Glutamatergic neuron (in vitro differentiated cells): Measurements from ENCODE around the gene C1orf105. TPM values are rescaled to one million over a fixed set of nuclear protein-coding genes. Genes with fewer than 3 reads are reported as not detected.
A peak's percentile ranks its signal among the peaks of the same experiment; 100 is the strongest.

ENCODE experiments used
- DNase-seq: peaks from one replicate; pipeline ENCODE4 v3.0.0; 2022
- H3K27ac Mint-ChIP-seq: one replicate; pipeline ENCODE4 v1.8.0; 2020; ENCODE audit warnings: mild to moderate bottlenecking, mixed read lengths, inconsistent platforms; ENCODE audit not compliant: unreplicated experiment
- H3K27me3 Mint-ChIP-seq: one replicate; pipeline ENCODE4 v1.8.0; 2020; ENCODE audit warnings: mild to moderate bottlenecking, moderate library complexity, mixed read lengths, inconsistent platforms; ENCODE audit not compliant: unreplicated experiment
- H3K36me3 Mint-ChIP-seq: one replicate; pipeline ENCODE4 v1.8.0; 2020; ENCODE audit warnings: mild to moderate bottlenecking, mixed read lengths, inconsistent platforms; ENCODE audit not compliant: unreplicated experiment
- H3K4me1 Mint-ChIP-seq: one replicate; pipeline ENCODE4 v1.8.0; 2020; ENCODE audit warnings: mild to moderate bottlenecking, low read depth, mixed read lengths, inconsistent platforms; ENCODE audit not compliant: unreplicated experiment
- H3K4me3 Mint-ChIP-seq: one replicate; pipeline ENCODE4 v1.8.0; 2020; ENCODE audit warnings: mild to moderate bottlenecking, mixed read lengths, inconsistent platforms; ENCODE audit not compliant: unreplicated experiment
- H3K9me3 Mint-ChIP-seq: one replicate; pipeline ENCODE4 v1.8.0; 2020; ENCODE audit warnings: mild to moderate bottlenecking, moderate library complexity, mixed read lengths, inconsistent platforms; ENCODE audit not compliant: unreplicated experiment
- CTCF ChIP-seq: fragments of 200-600 bp; sonication (generic); IDR thresholded peaks from one replicate; pipeline ENCODE4 v1.5.0; 2021; ENCODE audit not compliant: partially characterized antibody, unreplicated experiment
- total RNA-seq: library from RNA; stranded (reverse); fragmentation: NEBNext Ultra II Directional; extraction: Animal tissue kit (Norgen Biotek cat#: 25700); gene quantifications from one replicate; pipeline ENCODE4 v1.2.1, GENCODE V29; 2021; ENCODE audit not compliant: unreplicated experiment

The C1orf105 gene
- total RNA-seq, 1 donor from 2014 or later, result not detected

- H3K4me1 Mint-ChIP-seq, result peaks cover 4% of the 10 kb centered on the region
- H3K9me3 Mint-ChIP-seq, result no peaks in the 10 kb centered on the region
- no peak overlapping the region for H3K27ac Mint-ChIP-seq
- H3K4me3 Mint-ChIP-seq, result no peak overlapping the region
- peaks cover 1% of the 10 kb centered on the region for H3K27me3 Mint-ChIP-seq
- TF ChIP-seq CTCF, result no peak
- no peak for DNase-seq
- no peaks in the 10 kb centered on the region for H3K36me3 Mint-ChIP-seq
These were observed 28.6 kb downstream of the C1orf105 start for GRCh38 chr1:172448995-172449584.

GRCh38 chr1:172449585-172450523 is 29.4 kb downstream of the C1orf105 start:
- peaks cover 4% of the 10 kb centered on the region for H3K4me1 Mint-ChIP-seq
- H3K27me3 Mint-ChIP-seq, result peaks cover 1% of the 10 kb centered on the region
- no peak overlapping the region for H3K4me3 Mint-ChIP-seq
- no peaks in the 10 kb centered on the region for H3K9me3 Mint-ChIP-seq
- no peaks in the 10 kb centered on the region for H3K36me3 Mint-ChIP-seq
- peak; percentile 63 for DNase-seq
- no peak overlapping the region for H3K27ac Mint-ChIP-seq
- TF ChIP-seq CTCF, result peak; percentile 84

GRCh38 chr1:172450524-172450885 is 30.0 kb downstream of the C1orf105 start:
- TF ChIP-seq CTCF, result no peak
- H3K36me3 Mint-ChIP-seq, result no peaks in the 10 kb centered on the region
- H3K27ac Mint-ChIP-seq, result peak overlapping the region; percentile 68
- DNase-seq, result no peak
- H3K4me1 Mint-ChIP-seq, result peaks cover 4% of the 10 kb centered on the region
- no peak overlapping the region for H3K4me3 Mint-ChIP-seq
- peaks cover 1% of the 10 kb centered on the region for H3K27me3 Mint-ChIP-seq
- H3K9me3 Mint-ChIP-seq, result no peaks in the 10 kb centered on the region

GRCh38 chr1:172451002-172451443 is 30.5 kb downstream of the C1orf105 start:
- no peaks in the 10 kb centered on the region for H3K36me3 Mint-ChIP-seq
- no peak for TF ChIP-seq CTCF
- no peak overlapping the region for H3K4me3 Mint-ChIP-seq
- H3K9me3 Mint-ChIP-seq, result no peaks in the 10 kb centered on the region
- peaks cover 4% of the 10 kb centered on the region for H3K4me1 Mint-ChIP-seq
- peaks cover 1% of the 10 kb centered on the region for H3K27me3 Mint-ChIP-seq
- H3K27ac Mint-ChIP-seq, result no peak overlapping the region
- DNase-seq, result no peak
